RWPE1 (cell line): ENCODE results near the gene TMTC1.

Source experiments
- CTCF ChIA-PET: fragments of 350-600 bp; sonication (Branson Sonifier 250); formaldehyde crosslinking; extraction: SDS; loops from one replicate; lab custom pipeline; 2021; lab: Yijun Ruan, JAX
- POLR2A ChIA-PET: fragments of 400-600 bp; formaldehyde crosslinking; extraction: SDS; loops from one replicate; lab custom pipeline; 2020; ENCODE audit warnings: antibody characterized with exemption; ENCODE audit not compliant: low non-redundant PET; lab: Yijun Ruan, JAX
- DNase-seq: peaks from one replicate; pipeline ENCODE4 v3.0.0; 2012; ENCODE audit warnings: low spot score
- H3K27ac ChIP-seq: fragments of 450-650 bp; 2 replicates; pipeline ENCODE4 v1.5.1; 2017
- TF ChIP-seq, protein P1 (sequence below): fragments of 450-650 bp; conservative IDR thresholded peaks from 2 replicates; pipeline ENCODE4 v1.5.1; 2017; ENCODE audit warnings: low read depth, mild to moderate bottlenecking

Gene TMTC1

DNA sequence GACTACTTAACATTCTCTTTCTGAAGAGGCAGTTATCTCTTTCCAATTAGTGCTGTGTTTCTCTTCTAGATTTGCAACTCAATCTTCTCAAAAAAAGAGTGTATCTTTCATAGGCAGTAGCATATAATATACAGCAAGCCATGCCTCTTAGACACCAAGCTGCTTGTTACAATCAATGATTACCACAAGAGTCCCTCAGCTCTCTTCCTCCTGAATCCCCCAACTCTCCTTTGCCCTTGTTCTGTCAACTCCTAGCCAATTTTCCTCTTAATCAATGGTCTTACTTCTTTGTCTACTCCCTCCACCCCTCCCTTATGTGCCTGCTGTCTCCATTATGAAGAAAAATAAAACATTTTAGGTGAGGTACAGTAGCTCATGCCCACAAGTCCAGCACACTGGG lies 2.6 kb downstream of the TMTC1 start:
- no peak for DNase-seq
- POLR2A ChIA-PET = no interaction called here
- CTCF ChIA-PET = no interaction called here

GRCh38 chr12:29780084-29780483 lies 3.7 kb downstream of the TMTC1 start:
- TF ChIP-seq, protein P1, sequence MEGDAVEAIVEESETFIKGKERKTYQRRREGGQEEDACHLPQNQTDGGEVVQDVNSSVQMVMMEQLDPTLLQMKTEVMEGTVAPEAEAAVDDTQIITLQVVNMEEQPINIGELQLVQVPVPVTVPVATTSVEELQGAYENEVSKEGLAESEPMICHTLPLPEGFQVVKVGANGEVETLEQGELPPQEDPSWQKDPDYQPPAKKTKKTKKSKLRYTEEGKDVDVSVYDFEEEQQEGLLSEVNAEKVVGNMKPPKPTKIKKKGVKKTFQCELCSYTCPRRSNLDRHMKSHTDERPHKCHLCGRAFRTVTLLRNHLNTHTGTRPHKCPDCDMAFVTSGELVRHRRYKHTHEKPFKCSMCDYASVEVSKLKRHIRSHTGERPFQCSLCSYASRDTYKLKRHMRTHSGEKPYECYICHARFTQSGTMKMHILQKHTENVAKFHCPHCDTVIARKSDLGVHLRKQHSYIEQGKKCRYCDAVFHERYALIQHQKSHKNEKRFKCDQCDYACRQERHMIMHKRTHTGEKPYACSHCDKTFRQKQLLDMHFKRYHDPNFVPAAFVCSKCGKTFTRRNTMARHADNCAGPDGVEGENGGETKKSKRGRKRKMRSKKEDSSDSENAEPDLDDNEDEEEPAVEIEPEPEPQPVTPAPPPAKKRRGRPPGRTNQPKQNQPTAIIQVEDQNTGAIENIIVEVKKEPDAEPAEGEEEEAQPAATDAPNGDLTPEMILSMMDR = no peak
- no peak for DNase-seq
- POLR2A ChIA-PET = no interaction called here
- CTCF ChIA-PET = no interaction called here
- H3K27ac ChIP-seq = no peak overlapping the region

More for the DNA sequence above, 2.6 kb downstream of the TMTC1 start:
- TF ChIP-seq, protein P1 = no peak
- H3K27ac ChIP-seq = no peak overlapping the region

DNA sequence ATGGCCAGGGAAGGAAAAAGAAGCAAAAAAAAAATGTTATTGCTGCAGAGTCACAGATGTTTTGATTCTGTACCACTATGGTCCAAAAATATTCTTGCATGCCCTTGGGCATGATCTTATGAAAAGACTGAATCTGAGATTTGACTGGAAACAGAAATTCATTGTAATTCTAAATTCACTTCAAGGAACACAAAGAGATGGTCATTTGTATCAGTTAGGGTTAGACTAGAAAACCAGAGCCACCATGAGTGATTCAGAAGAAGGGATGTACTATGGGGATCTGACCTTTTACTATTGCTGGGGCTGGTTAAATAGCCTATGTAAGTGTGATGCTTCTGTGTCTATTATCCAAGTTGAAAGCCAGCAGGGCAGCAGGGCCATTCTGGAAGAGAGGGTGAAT lies 5.2 kb downstream of the TMTC1 start:
- DNase-seq = no peak
- TF ChIP-seq, protein P1 = no peak
- ChIA-PET POLR2A (no interaction called here), CTCF (interaction anchor here (0.7 kb wide), 1 partner anchor 11 kb away, joined by 3 read pairs; no protein-coding TSS in a partner anchor)
- H3K27ac ChIP-seq = no peak overlapping the region

DNA sequence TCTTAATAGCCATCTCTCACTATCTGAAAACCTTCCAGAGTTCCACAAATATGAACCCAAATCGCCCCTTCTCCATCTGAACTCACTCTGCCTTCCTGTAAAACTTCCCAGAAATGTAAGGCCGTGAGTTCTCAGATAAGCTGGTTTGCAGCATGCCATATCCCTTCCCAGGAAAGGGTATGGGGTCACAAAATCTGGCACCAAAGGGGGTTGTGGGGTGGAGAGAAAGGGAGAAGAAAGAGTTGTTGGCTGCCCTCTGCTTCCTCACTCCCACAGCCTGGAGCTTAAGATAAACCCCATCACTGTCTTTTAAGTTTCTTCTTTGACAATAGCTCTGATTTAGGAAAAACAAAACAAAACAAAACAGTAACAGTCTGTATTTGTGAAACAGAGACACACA lies 10.7 kb downstream of the TMTC1 start:
- ChIA-PET POLR2A (no interaction called here), CTCF (no interaction called here)
- TF ChIP-seq, protein P1 = no peak

DNA sequence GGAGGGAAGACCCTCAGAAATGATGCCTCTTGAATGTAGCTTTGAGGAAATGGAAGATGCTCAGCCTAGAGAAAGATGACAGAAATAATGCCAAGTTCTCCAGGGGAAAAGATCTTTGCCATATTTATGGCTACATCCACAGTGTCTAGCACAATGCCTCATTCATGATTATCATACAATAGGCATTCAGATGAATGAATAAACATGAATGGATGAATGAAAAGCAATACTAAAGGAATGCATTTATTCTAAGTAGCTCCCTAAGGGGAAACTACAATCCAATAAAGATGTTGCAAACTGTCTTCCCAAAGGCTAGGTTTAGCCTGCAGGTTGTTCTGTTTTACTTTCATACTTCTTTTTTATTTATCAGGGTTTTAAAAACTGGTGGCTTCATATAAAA lies 12.0 kb downstream of the TMTC1 start:
- POLR2A ChIA-PET = no interaction called here
- no peak overlapping the region for H3K27ac ChIP-seq
- CTCF ChIA-PET = no interaction called here
- no peak for DNase-seq
- TF ChIP-seq, protein P1 = no peak

More for the DNA sequence above, 10.7 kb downstream of the TMTC1 start:
- DNase-seq = no peak
- no peak overlapping the region for H3K27ac ChIP-seq

GRCh38 chr12:29771165-29771564 lies 12.6 kb downstream of the TMTC1 start:
- no peak overlapping the region for H3K27ac ChIP-seq
- ChIA-PET CTCF (no interaction called here), POLR2A (no interaction called here)
- DNase-seq = no peak
- TF ChIP-seq, protein P1 = no peak
